Breast epithelium (tissue), 4 donors: ENCODE measurements around the gene TEX30. TPM values are rescaled to one million over a fixed set of nuclear protein-coding genes. Genes with fewer than 3 reads are reported as not detected.

Experiments used
- DNase-seq, 2 donors: peaks; one replicate each; pipeline ENCODE4 v3.0.0-alpha.2; 2019; ENCODE audit warnings: low spot score in 2 of 2
- H3K27ac ChIP-seq, 2 donors: fragments of 200-600 bp; sonication (generic) in 1 of 2; one replicate each; pipeline ENCODE4 v1.5.1; 2016 to 2019; ENCODE audit warnings: mild to moderate bottlenecking in 1 of 2
- H3K27me3 ChIP-seq, 2 donors: fragments of 200-600 bp; sonication (generic) in 1 of 2; one replicate each; pipeline versions ENCODE4 v1.5.1 to v1.6.0; 2017 to 2019; ENCODE audit warnings: control low read depth in 1 of 2, mild to moderate bottlenecking in 1 of 2
- H3K36me3 ChIP-seq: fragments of 200-600 bp; one replicate; pipeline ENCODE4 v1.5.1; 2019
- H3K4me1 ChIP-seq, 2 donors: fragments of 200-600 bp; sonication (generic); one replicate each; pipeline ENCODE4 v1.5.1; 2016 to 2019; ENCODE audit warnings: control low read depth in 1 of 2
- H3K4me3 ChIP-seq, 3 donors: fragments of 200-600 bp; sonication (generic); 1 replicate in 2 of 3; 2 replicates in 1 of 3; pipeline ENCODE4 v1.5.1; 2016 to 2019; ENCODE audit warnings: mild to moderate bottlenecking in 3 of 3, moderate library complexity in 2 of 3
- H3K9me3 ChIP-seq, 2 donors: fragments of 200-600 bp; sonication (generic) in 1 of 2; one replicate each; pipeline ENCODE4 v1.5.1; 2016 to 2019; ENCODE audit warnings: control low read depth in 1 of 2
- CTCF ChIP-seq, 3 donors: fragments of 450-650 bp; IDR thresholded peaks; one replicate each; pipeline ENCODE4 v1.5.1; 2016 to 2017; ENCODE audit warnings: antibody characterized with exemption in 3 of 3, mild to moderate bottlenecking in 3 of 3, moderate library complexity in 3 of 3
- POLR2A ChIP-seq: fragments of 450-650 bp; IDR thresholded peaks from one replicate; pipeline ENCODE4 v1.6.1; 2016; ENCODE audit warnings: antibody characterized with exemption, mild to moderate bottlenecking, moderate library complexity
- POLR2AphosphoS5 ChIP-seq, 3 donors: sonication (generic); formaldehyde crosslinking; IDR thresholded peaks; one replicate each; pipeline ENCODE4 v1.6.1; 2017; ENCODE audit warnings: antibody characterized with exemption in 3 of 3
- intact Hi-C: fragments of 100-400 bp; cut with DNase I; formaldehyde crosslinking; loops from one replicate; pipeline ENCODE4 v1.15.1; 2023; ENCODE audit warnings: low total_unique reads
- total RNA-seq, 3 donors: library from RNA; depleted of rRNA; stranded (reverse); fragments of >200 nt; gene quantifications; one replicate each; pipeline ENCODE4 v1.1.0, GENCODE V29; 2016

Gene TEX30
- 10 to 100 TPM in 1 of 3 donors, 1 to 10 TPM in 2; 8.3 to 11.8 (median 9.3) TPM for total RNA-seq

GRCh38 chr13:102773441-102774213, at the start of gene TEX30:
Gene TEX30, minus strand, starts transcription at chr13:102773786. Its CDS starts 3,760 bp downstream, at chr13:102770026.
- no peaks in the 10 kb centered on the region for H3K36me3 ChIP-seq
- peak within 1 kb of the TSS; percentile 87 to 93 for H3K27ac ChIP-seq
- peak; percentile 59 to 74 (median 63) for TF ChIP-seq POLR2AphosphoS5 (IDR thresholded peaks at IDR 0.05)
- peak; percentile 51 for TF ChIP-seq POLR2A
- peak in 1 of 3 donors; percentile 11 for TF ChIP-seq CTCF (IDR thresholded peaks at IDR 0.05)
- no peaks in the 10 kb centered on the region for H3K9me3 ChIP-seq
- peak within 1 kb of the TSS; percentile 65 to 76 (median 74) for H3K4me3 ChIP-seq
- intact Hi-C loops, result loop anchor here (1.0 kb wide), 1 partner anchor 26 kb away; the partner anchor contains the start of gene BIVM
- no peaks in the 10 kb centered on the region for H3K27me3 ChIP-seq
- DNase-seq, result peak; percentile 59 to 71
- H3K4me1 ChIP-seq, result no peaks in the 10 kb centered on the region

GRCh38 chr13:102817907-102818306, 44.3 kb upstream of the TEX30 start:
- no peak overlapping the region for H3K27ac ChIP-seq
- H3K4me3 ChIP-seq, result no peak overlapping the region
- no peak for DNase-seq
- intact Hi-C loops, result no loop called here
- no peaks in the 10 kb centered on the region for H3K27me3 ChIP-seq
- H3K9me3 ChIP-seq, result no peaks in the 10 kb centered on the region
- H3K4me1 ChIP-seq, result no peaks in the 10 kb centered on the region
- TF ChIP-seq POLR2A (no peak), POLR2AphosphoS5 (IDR thresholded peaks at IDR 0.05) (no peak), CTCF (IDR thresholded peaks at IDR 0.05) (no peak)
- H3K36me3 ChIP-seq, result peaks cover 4% of the 10 kb centered on the region

GRCh38 chr13:102817241-102817640, 43.7 kb upstream of the TEX30 start:
- no peaks in the 10 kb centered on the region for H3K4me1 ChIP-seq
- no peak overlapping the region for H3K4me3 ChIP-seq
- TF ChIP-seq POLR2A, result no peak
- TF ChIP-seq POLR2AphosphoS5 (IDR thresholded peaks at IDR 0.05), result no peak
- no peak for TF ChIP-seq CTCF (IDR thresholded peaks at IDR 0.05)
- no peaks in the 10 kb centered on the region for H3K9me3 ChIP-seq
- H3K27me3 ChIP-seq, result no peaks in the 10 kb centered on the region
- H3K36me3 ChIP-seq, result peaks cover 4% of the 10 kb centered on the region
- DNase-seq, result no peak
- intact Hi-C loops, result no loop called here
- no peak overlapping the region for H3K27ac ChIP-seq

GRCh38 chr13:102816708-102817107, 43.1 kb upstream of the TEX30 start:
- no peak for TF ChIP-seq POLR2A
- peaks cover 0 to under 1% of the 10 kb centered on the region in 2 donors for H3K9me3 ChIP-seq

GRCh38 chr13:102815788-102816187, 42.2 kb upstream of the TEX30 start:
- Histone ChIP-seq H3K27me3 (no peaks in the 10 kb centered on the region), H3K27ac (no peak overlapping the region), H3K4me1 (no peaks in the 10 kb centered on the region), H3K36me3 (peaks cover 4% of the 10 kb centered on the region), H3K9me3 (peaks cover 5 to 7% of the 10 kb centered on the region in 2 donors), H3K4me3 (no peak overlapping the region)
- intact Hi-C loops, result no loop called here
- TF ChIP-seq POLR2AphosphoS5 (IDR thresholded peaks at IDR 0.05) (no peak), CTCF (IDR thresholded peaks at IDR 0.05) (no peak), POLR2A (no peak)
- DNase-seq, result no peak

More at GRCh38 chr13:102816708-102817107, 43.1 kb upstream of the TEX30 start:
- no peak overlapping the region for H3K4me3 ChIP-seq
- no peak for DNase-seq
- intact Hi-C loops, result no loop called here
- no peak overlapping the region for H3K27ac ChIP-seq
- H3K4me1 ChIP-seq, result no peaks in the 10 kb centered on the region
- H3K27me3 ChIP-seq, result no peaks in the 10 kb centered on the region
- H3K36me3 ChIP-seq, result peaks cover 4% of the 10 kb centered on the region
